HEK293 (cell line): ENCODE measurements around the gene SWI5.

Experiments used
- CTCF ChIA-PET: fragments of 350-600 bp; formaldehyde crosslinking; extraction: SDS; loops from one replicate; lab custom pipeline; 2021; ENCODE audit warnings: antibody characterized with exemption; lab: Yijun Ruan, JAX
- POLR2A ChIA-PET: fragments of 300-600 bp; formaldehyde crosslinking; extraction: SDS; loops from one replicate; lab custom pipeline; 2020; ENCODE audit warnings: antibody characterized with exemption, inconsistent platforms; lab: Yijun Ruan, JAX
- H3K27ac ChIP-seq: fragments of 200-500 bp; sonication (Bioruptor generic); 2 replicates; pipeline ENCODE4 v1.5.1; 2014; ENCODE audit warnings: low read depth, low read length, control low read depth, inconsistent platforms; ENCODE audit errors: extremely low read depth
- H3K36me3 ChIP-seq, 2 experiments: fragments of 200-500 bp in 1 of 2; sonication (Bioruptor generic) in 1 of 2; 1 replicate in 1 of 2; 2 replicates in 1 of 2; pipeline ENCODE4 v1.5.1; 2014 to 2017; ENCODE audit warnings: inconsistent platforms in 2 of 2, low read length in 2 of 2; ENCODE audit not compliant: control insufficient read depth in 2 of 2, insufficient read depth in 1 of 2
- H3K4me1 ChIP-seq: fragments of 200-500 bp; sonication (Bioruptor generic); 2 replicates; pipeline ENCODE4 v1.5.1; 2014; ENCODE audit warnings: mild to moderate bottlenecking, low read length, inconsistent platforms; ENCODE audit not compliant: control insufficient read depth, insufficient read depth
- H3K4me3 ChIP-seq: 2 replicates; pipeline ENCODE4 v1.5.1; 2011; ENCODE audit warnings: low read depth, mild to moderate bottlenecking, control low read depth, low read length, moderate library complexity
- H3K9me3 ChIP-seq: fragments of 200-500 bp; sonication (Bioruptor generic); 2 replicates; pipeline ENCODE4 v1.5.1; 2014; ENCODE audit warnings: low read depth, low read length, inconsistent platforms; ENCODE audit not compliant: control insufficient read depth, insufficient read depth
- OVOL3 ChIP-seq: fragments of 450-650 bp; formaldehyde crosslinking; IDR thresholded peaks from 2 replicates; pipeline ENCODE4 v1.5.1; 2016; ENCODE audit warnings: missing biosample characterization, missing genetic modification characterization
- SCRT2 ChIP-seq: fragments of 450-650 bp; formaldehyde crosslinking; IDR thresholded peaks from 2 replicates; pipeline ENCODE4 v1.5.1; 2016; ENCODE audit warnings: missing biosample characterization, missing genetic modification characterization
- ZFP41 ChIP-seq: fragments of 450-650 bp; formaldehyde crosslinking; IDR thresholded peaks from 2 replicates; pipeline ENCODE4 v1.5.1; 2016; ENCODE audit warnings: missing biosample characterization, missing genetic modification characterization, borderline replicate concordance
- ZNF114 ChIP-seq: fragments of 450-650 bp; formaldehyde crosslinking; IDR thresholded peaks from 2 replicates; pipeline ENCODE4 v1.5.0; 2017; ENCODE audit warnings: missing biosample characterization, missing genetic modification characterization
- ZNF121 ChIP-seq: fragments of 450-650 bp; formaldehyde crosslinking; IDR thresholded peaks from 2 replicates; pipeline ENCODE4 v1.5.1; 2016; ENCODE audit warnings: missing biosample characterization, missing genetic modification characterization
- ZNF184 ChIP-seq: fragments of 450-650 bp; IDR thresholded peaks from 2 replicates; pipeline ENCODE4 v1.5.1; 2018; ENCODE audit warnings: missing biosample characterization, mild to moderate bottlenecking, missing genetic modification characterization
- ZNF202 ChIP-seq: fragments of 450-650 bp; formaldehyde crosslinking; IDR thresholded peaks from 2 replicates; pipeline ENCODE4 v1.5.1; 2016; ENCODE audit warnings: missing biosample characterization, missing genetic modification characterization, borderline replicate concordance
- ZNF223 ChIP-seq: fragments of 450-650 bp; formaldehyde crosslinking; IDR thresholded peaks from 2 replicates; pipeline ENCODE4 v1.5.1; 2016; ENCODE audit warnings: missing biosample characterization, missing genetic modification characterization
- ZNF266 ChIP-seq: fragments of 450-650 bp; formaldehyde crosslinking; IDR thresholded peaks from 2 replicates; pipeline ENCODE4 v1.5.1; 2016; ENCODE audit warnings: missing biosample characterization, missing genetic modification characterization, low read depth
- ZNF404 ChIP-seq: fragments of 450-650 bp; formaldehyde crosslinking; IDR thresholded peaks from 2 replicates; pipeline ENCODE4 v1.5.1; 2017; ENCODE audit warnings: missing biosample characterization, missing genetic modification characterization
- ZNF423 ChIP-seq: fragments of 450-650 bp; formaldehyde crosslinking; IDR thresholded peaks from 2 replicates; pipeline ENCODE4 v1.5.1; 2016; ENCODE audit warnings: missing biosample characterization, missing genetic modification characterization
- ZNF449 ChIP-seq: fragments of 450-650 bp; formaldehyde crosslinking; IDR thresholded peaks from 2 replicates; pipeline ENCODE4 v1.5.1; 2017; ENCODE audit warnings: missing biosample characterization, mild to moderate bottlenecking, missing genetic modification characterization, moderate library complexity
- ZNF518A ChIP-seq: fragments of 450-650 bp; formaldehyde crosslinking; conservative IDR thresholded peaks from 2 replicates; pipeline ENCODE4 v1.5.1; 2016; ENCODE audit warnings: low read depth, missing biosample characterization, missing genetic modification characterization
- ZNF549 ChIP-seq: fragments of 450-650 bp; IDR thresholded peaks from 2 replicates; pipeline ENCODE4 v1.5.1; 2018; ENCODE audit warnings: missing biosample characterization, missing genetic modification characterization, mild to moderate bottlenecking, inconsistent platforms, moderate library complexity
- ZNF629 ChIP-seq: fragments of 450-650 bp; formaldehyde crosslinking; IDR thresholded peaks from 2 replicates; pipeline ENCODE4 v1.5.1; 2017; ENCODE audit warnings: missing biosample characterization, missing genetic modification characterization
- ZNF670 ChIP-seq: fragments of 450-650 bp; formaldehyde crosslinking; IDR thresholded peaks from 2 replicates; pipeline ENCODE4 v1.5.1; 2016; ENCODE audit warnings: missing biosample characterization, missing genetic modification characterization, low read depth
- ZNF837 ChIP-seq: fragments of 450-650 bp; formaldehyde crosslinking; IDR thresholded peaks from 2 replicates; pipeline ENCODE4 v1.5.1; 2016; ENCODE audit warnings: missing biosample characterization, missing genetic modification characterization
- ZSCAN23 ChIP-seq: fragments of 450-650 bp; formaldehyde crosslinking; IDR thresholded peaks from 2 replicates; pipeline ENCODE4 v1.5.1; 2016; ENCODE audit warnings: missing biosample characterization, missing genetic modification characterization

Gene SWI5

GRCh38 chr9:128288273-128289004, 12.4 kb downstream of the SWI5 start:
- POLR2A ChIA-PET: interaction anchor here (0.6 to 3.5 kb wide), 2 partner anchors 12 to 205 kb away, joined by 4 to 23 read pairs; partner anchors contain the start of genes GOLGA2 and SWI5
- peaks cover 0 to 39% of the 10 kb centered on the region in 2 experiments; a peak in 1 of 3 replicates for H3K36me3 ChIP-seq

DNA sequence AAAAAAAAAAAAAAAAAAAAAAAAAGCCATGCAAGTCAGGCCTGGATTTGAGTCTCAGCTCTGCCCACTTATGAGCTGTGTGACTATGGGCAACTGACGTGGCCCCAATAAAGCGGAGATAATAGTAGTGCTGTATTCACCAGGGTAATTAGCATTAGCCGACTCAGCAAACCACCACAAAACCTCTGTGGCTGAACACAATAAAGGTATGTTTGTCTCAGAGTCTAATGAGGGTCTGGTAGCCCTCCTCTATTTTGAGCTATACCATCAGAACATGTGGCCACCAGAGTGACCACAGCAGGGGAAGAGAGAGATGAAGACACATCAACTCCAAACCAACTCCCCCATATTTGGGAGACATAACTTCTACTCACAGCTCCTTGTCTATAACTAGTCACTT, 15.9 kb downstream of the SWI5 start:
- TF ChIP-seq ZNF837 (tag by site-specific recombination) (no peak), ZNF549 (tag by site-specific recombination) (no peak), ZNF114 (no peak), ZNF223 (no peak), ZNF629 (tag by site-specific recombination) (no peak), ZNF518A (tag by site-specific recombination) (no peak)
- no peak overlapping the region for H3K4me3 ChIP-seq
- no peaks in the 10 kb centered on the region for H3K4me1 ChIP-seq
- no peak overlapping the region for H3K27ac ChIP-seq
- POLR2A ChIA-PET: interaction anchor here (0.6 to 0.8 kb wide), 4 partner anchors 14 to 132 kb away, joined by 3 to 10 read pairs (median 5); partner anchors contain the start of gene BBLN
- peaks cover 0 to 16% of the 10 kb centered on the region in 2 experiments; a peak in 1 of 3 replicates for H3K36me3 ChIP-seq
- H3K9me3 ChIP-seq: no peaks in the 10 kb centered on the region
- CTCF ChIA-PET: interaction anchor here (0.5 to 4.4 kb wide), 8 partner anchors 29 to 586 kb away, joined by 3 to 26 read pairs (median 4); no protein-coding TSS in a partner anchor

More at GRCh38 chr9:128288273-128289004, 12.4 kb downstream of the SWI5 start:
- TF ChIP-seq ZNF184 (tag by site-specific recombination) (no peak), ZNF449 (tag by site-specific recombination) (peak; percentile 58; the same call in 1 of the 2 replicates)
- H3K27ac ChIP-seq: no peak overlapping the region
- CTCF ChIA-PET: no interaction called here
- no peaks in the 10 kb centered on the region for H3K9me3 ChIP-seq
- no peaks in the 10 kb centered on the region for H3K4me1 ChIP-seq
- no peak overlapping the region for H3K4me3 ChIP-seq

- CTCF ChIA-PET: interaction anchor here (0.6 to 4.4 kb wide), 5 partner anchors 32 to 342 kb away, joined by 3 to 26 read pairs (median 3); no protein-coding TSS in a partner anchor
- Histone ChIP-seq H3K4me1 (no peaks in the 10 kb centered on the region), H3K4me3 (no peak overlapping the region), H3K36me3 (peaks cover 0 to 11% of the 10 kb centered on the region in 2 experiments; a peak in 1 of 3 replicates), H3K9me3 (no peaks in the 10 kb centered on the region), H3K27ac (no peak overlapping the region)
- TF ChIP-seq ZSCAN23 (tag by site-specific recombination) (no peak), ZNF670 (tag by site-specific recombination) (no peak), ZNF266 (tag by site-specific recombination) (no peak), ZNF404 (tag by site-specific recombination) (no peak), ZNF121 (tag by site-specific recombination) (no peak), ZNF549 (tag by site-specific recombination) (no peak), ZNF202 (tag by site-specific recombination) (no peak), ZNF184 (tag by site-specific recombination) (no peak), ZFP41 (tag by site-specific recombination) (no peak), ZNF423 (no peak), OVOL3 (tag by site-specific recombination) (no peak), SCRT2 (no peak)
- POLR2A ChIA-PET: interaction anchor here (0.9 kb wide), 1 partner anchor 17 kb away, joined by 3 read pairs; the partner anchor contains the start of genes GOLGA2 and SWI5
Measured at GRCh38 chr9:128293091-128293490, 17.0 kb downstream of the SWI5 start.
